HepG2 (cell line): ENCODE data around the gene ZBTB4. TPM values are rescaled to one million over a fixed set of nuclear protein-coding genes. Genes with fewer than 3 reads are reported as not detected.

ENCODE experiments used
- ARID4A ChIP-seq: sonication (generic); formaldehyde crosslinking; IDR thresholded peaks from 2 replicates; pipeline ENCODE4 v1.5.0; 2020; ENCODE audit warnings: mild to moderate bottlenecking, missing genetic modification reagents, borderline replicate concordance
- CREBL2 ChIP-seq: sonication (generic); formaldehyde crosslinking; IDR thresholded peaks from 2 replicates; pipeline ENCODE4 v1.8.1; 2023; ENCODE audit warnings: missing genetic modification reagents, mild to moderate bottlenecking, borderline replicate concordance
- DNMT3B ChIP-seq: conservative IDR thresholded peaks from 2 replicates; pipeline ENCODE4 v1.6.1; 2016; ENCODE audit warnings: missing biosample characterization, control low read depth
- MYC ChIP-seq: sonication (generic); formaldehyde crosslinking; IDR thresholded peaks from 2 replicates; pipeline ENCODE4 v1.9.0; 2021; ENCODE audit warnings: missing genetic modification reagents, borderline replicate concordance
- MYNN ChIP-seq: sonication (generic); formaldehyde crosslinking; IDR thresholded peaks from 2 replicates; pipeline ENCODE4 v1.4.0; 2020; ENCODE audit warnings: mild to moderate bottlenecking, low read depth, missing genetic modification reagents
- NAIF1 ChIP-seq: sonication (generic); formaldehyde crosslinking; IDR thresholded peaks from 2 replicates; pipeline ENCODE4 v1.5.0; 2020; ENCODE audit warnings: mild to moderate bottlenecking, missing genetic modification reagents, borderline replicate concordance
- SATB2 ChIP-seq: sonication (generic); formaldehyde crosslinking; IDR thresholded peaks from 2 replicates; pipeline ENCODE4 v1.5.0; 2020; ENCODE audit warnings: missing genetic modification reagents
- SNAPC4 ChIP-seq: sonication (generic); formaldehyde crosslinking; IDR thresholded peaks from 2 replicates; pipeline ENCODE4 v1.4.0; 2020; ENCODE audit warnings: mild to moderate bottlenecking, missing genetic modification reagents
- THAP7 ChIP-seq: sonication (generic); formaldehyde crosslinking; IDR thresholded peaks from 2 replicates; pipeline ENCODE4 v1.8.1; 2023; ENCODE audit warnings: mild to moderate bottlenecking, missing genetic modification reagents
- THRA ChIP-seq: sonication (generic); formaldehyde crosslinking; IDR thresholded peaks from 2 replicates; pipeline ENCODE4 v1.4.0; 2020; ENCODE audit warnings: missing genetic modification reagents, borderline replicate concordance
- UBTF ChIP-seq: sonication (generic); formaldehyde crosslinking; IDR thresholded peaks from 2 replicates; pipeline ENCODE4 v1.4.0; 2020; ENCODE audit warnings: mild to moderate bottlenecking, missing genetic modification reagents
- ZNF749 ChIP-seq: sonication (generic); formaldehyde crosslinking; IDR thresholded peaks from 2 replicates; pipeline ENCODE4 v1.8.0; 2022; ENCODE audit warnings: mild to moderate bottlenecking, missing genetic modification reagents, moderate library complexity, borderline replicate concordance
- polyA plus RNA-seq, 8 experiments: library from polyadenylated mRNA; depleted of rRNA in 3 of 8; stranded (reverse) in 7 of 8; unstranded in 1 of 8; fragments of >200 nt; fragmentation: Illumina TruSeq in 4 of 8; extraction: Trizol in 4 of 8; gene quantifications; 2 replicates each; pipeline versions ENCODE4 v1.2.1 to v1.2.3, GENCODE V29; 2011 to 2016; ENCODE audit warnings: low read depth in 4 of 8, missing spikeins in 1 of 8, mixed read lengths in 1 of 8; ENCODE audit not compliant: insufficient read depth in 1 of 8
- total RNA-seq, 5 experiments: library from RNA; depleted of rRNA; stranded (reverse); fragments of >200 nt; fragmentation: Illumina TruSeq; extraction: Trizol; gene quantifications; 2 replicates each; pipeline ENCODE4 v1.2.3, GENCODE V29; 2016; ENCODE audit warnings: low read depth in 1 of 5

Gene ZBTB4
- total and polyA plus RNA-seq, 2 of the 13 experiments (the other 11 are each of a cell fraction or from before 2014, with no cell fraction given) = 4.3 to 7.4 TPM

GRCh38 chr17:7483255-7484066, 4.0 kb upstream of the ZBTB4 start (continued):
- TF ChIP-seq SNAPC4 (CRISPR knock-in tag) (peak; percentile 73; the same call in 1 of the 2 replicates), THRA (CRISPR knock-in tag) (peak; percentile 43; the same call in 1 of the 2 replicates), NAIF1 (no peak), MYC (CRISPR knock-in tag) (peak; percentile 66), THAP7 (CRISPR knock-in tag) (no peak), MYNN (CRISPR knock-in tag) (0 out of 2 replicates have a peak, but pooled peaks have one; percentile 6), SATB2 (CRISPR knock-in tag) (no peak), DNMT3B (CRISPR knock-in tag) (no peak), ZNF749 (CRISPR knock-in tag) (no peak), UBTF (CRISPR knock-in tag) (no peak; the same call in 1 of the 2 replicates), CREBL2 (CRISPR knock-in tag) (no peak), ARID4A (CRISPR knock-in tag) (peak; percentile 48; the same call in 1 of the 2 replicates)
